NCI-H748 (cell line): ENCODE results near the gene PKDREJ.

ENCODE experiments used
- DNase-seq: peaks from one replicate; lab custom pipeline; 2025; ENCODE audit not compliant: unreplicated experiment; lab: John Stamatoyannopoulos, UW

PKDREJ gene

GRCh38 chr22:46289244-46289891, 26.2 kb upstream of the PKDREJ start:
- no peak for DNase-seq

DNA sequence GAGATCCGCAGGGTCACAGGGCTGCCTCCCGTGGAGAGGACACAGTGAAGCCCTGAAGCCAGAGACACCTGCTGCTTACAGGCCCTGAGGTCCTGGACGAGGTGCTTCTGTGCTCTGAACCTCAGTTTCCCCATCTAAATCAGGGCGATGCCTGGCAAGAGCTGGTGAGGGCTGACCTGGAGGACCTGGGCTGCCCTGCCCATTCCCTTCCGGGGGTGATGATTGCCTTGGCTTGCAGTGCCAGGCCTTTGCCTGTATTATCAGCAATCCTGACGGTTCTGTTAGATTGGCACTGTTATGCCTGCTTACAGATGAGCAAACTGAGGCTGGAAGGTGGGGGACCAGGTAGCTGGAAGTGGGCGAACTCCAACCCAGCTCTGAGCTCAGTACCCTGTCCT, 25.7 kb upstream of the PKDREJ start:
- DNase-seq = no peak

- DNase-seq = no peak
Observed at GRCh38 chr22:46287873-46288751, 25.0 kb upstream of the PKDREJ start.

DNA sequence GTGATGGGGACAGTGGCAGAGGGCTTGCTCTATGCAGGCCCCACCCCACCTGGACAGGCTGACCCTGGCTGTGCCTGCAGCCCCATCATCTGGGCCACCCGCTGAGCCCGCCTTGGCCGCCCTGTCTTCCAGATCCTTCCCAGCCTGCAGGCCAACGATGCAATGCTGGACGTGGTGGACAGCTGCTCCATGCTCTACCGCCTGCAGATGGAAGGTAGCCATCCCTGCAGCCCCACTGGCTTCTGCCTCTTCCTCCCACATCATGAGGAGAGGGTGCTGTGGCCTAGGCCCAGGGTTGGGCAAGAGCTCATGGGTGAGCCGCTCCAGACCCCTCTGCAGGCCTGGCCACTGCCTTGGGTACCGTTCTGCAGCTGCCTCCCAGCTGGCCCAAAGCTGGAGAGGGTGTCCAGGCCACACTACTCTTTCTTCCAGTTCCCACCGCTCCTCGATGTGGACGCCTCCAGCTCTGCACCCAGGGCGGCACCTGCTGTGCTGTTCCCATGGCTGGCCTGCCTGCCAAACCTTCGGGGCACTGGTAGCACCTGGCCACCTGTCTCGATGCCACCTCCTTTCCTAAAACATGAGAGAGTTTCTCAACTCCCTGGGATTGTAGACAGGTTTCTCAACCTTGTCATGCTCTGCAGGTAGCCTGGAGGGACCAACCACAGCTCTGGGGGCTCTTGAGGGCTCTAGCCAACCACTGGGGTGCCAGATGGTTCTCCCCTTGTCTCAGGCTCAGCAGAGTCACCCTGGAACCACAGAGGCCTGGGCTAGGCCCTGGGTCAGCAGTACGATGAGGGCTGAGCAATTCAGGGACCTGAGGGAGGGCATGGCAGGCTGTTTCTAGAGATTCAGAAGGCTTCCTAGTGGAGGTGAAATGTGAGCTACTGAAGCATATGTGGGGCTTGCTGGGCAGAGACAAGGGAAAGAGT, 24.1 kb upstream of the PKDREJ start:
- no peak for DNase-seq

DNA sequence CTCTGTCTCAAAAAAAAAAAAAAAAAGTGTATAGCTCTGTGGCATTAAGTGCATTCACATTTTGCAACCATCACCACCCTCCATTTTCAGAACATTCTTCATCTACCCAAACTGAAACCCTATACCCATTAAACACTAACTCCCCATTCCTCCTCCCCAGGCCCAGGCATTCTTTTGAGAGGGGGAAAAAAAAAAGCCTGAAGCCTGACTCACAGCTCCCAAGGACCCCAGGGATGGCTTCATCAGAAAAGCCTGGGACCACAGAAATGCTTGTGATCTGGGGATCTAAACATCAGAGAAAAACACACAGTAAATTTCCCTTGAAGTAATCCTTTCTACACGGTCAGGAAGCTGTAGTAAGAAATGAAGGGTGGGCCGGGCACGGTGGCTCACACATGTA, 22.9 kb upstream of the PKDREJ start:
- DNase-seq = no peak

DNA sequence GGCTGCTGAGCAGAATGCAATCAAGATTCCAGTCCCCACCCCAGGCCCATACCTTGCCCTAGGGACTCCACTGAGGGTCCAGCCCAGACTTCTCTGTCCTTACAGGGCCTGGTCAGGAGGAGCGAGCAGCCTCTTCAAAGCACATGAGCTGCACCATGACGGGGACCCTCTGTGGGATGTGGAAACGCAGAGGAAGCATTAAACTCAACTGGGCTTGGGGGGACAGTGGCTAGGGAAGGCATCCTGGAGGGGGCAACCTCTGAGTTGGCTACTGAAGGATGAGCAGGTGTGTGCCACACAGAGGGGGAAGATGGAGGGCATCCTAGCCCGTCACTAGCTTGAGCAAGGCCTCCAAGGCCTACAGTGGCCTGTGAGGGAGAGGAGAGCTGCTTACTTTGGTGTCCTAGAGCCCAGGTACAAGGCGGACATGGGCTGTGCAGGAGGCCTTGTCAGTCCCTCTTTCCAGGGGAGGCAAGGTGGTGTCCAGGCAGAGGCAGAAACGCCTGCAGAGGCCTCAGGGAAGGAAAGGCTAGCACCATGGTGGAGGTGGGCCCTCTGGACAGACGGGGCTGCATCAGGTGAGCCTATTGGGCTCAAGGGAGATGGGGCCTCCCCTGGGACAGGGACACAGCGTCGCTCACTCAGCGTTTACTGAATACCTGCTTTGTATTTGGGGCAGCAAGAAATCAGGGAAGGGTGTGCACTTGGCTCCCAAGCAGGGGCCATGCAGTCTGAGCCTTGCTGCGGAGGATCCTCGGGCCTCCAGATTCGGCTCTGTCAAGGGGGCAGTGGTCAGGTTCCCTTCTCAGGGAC, 18.9 kb upstream of the PKDREJ start:
- DNase-seq = no peak

GRCh38 chr22:46280999-46281623, 18.0 kb upstream of the PKDREJ start:
- DNase-seq = no peak

DNA sequence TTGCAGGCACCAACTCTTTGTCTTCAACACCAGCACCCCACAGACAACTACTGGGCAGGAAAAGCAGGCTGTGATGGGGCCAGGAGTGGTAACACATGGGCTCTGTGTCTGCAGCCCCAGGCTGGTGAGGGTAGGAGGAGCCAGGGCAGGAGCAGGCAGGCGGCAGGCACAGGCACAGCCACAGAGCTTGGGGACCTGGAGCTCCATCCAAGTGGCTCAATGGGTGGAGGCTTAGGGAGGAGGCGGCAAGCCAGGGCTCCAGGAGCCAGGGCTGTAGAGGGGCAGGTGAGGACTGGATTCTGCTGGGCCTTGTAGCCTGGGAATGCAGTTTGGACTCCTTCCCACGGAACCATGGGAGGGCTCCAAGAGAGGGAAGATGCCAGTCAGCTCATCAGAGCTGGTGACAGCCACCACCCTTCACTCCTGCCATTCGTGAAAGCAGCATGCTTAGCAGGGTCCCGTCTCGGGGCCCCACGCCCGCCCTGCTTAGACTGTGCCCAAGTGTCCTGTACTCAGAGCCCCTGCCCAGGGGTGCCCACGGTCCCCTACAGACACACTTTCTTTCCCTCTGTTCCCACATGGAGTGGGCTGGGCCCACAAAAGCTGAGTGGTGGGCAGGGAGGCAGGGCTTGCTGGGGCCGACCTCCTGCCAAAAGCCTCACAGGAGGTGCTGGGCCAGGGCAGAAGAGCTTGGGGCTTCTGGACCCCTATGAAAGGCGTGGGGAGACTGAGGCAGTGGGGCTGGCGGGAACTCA, 17.1 kb upstream of the PKDREJ start:
- no peak for DNase-seq

GRCh38 chr22:46278656-46279645, 15.8 kb upstream of the PKDREJ start:
- DNase-seq = no peak

- DNase-seq = no peak
Observed at GRCh38 chr22:46276563-46276962, 13.4 kb upstream of the PKDREJ start.

DNA sequence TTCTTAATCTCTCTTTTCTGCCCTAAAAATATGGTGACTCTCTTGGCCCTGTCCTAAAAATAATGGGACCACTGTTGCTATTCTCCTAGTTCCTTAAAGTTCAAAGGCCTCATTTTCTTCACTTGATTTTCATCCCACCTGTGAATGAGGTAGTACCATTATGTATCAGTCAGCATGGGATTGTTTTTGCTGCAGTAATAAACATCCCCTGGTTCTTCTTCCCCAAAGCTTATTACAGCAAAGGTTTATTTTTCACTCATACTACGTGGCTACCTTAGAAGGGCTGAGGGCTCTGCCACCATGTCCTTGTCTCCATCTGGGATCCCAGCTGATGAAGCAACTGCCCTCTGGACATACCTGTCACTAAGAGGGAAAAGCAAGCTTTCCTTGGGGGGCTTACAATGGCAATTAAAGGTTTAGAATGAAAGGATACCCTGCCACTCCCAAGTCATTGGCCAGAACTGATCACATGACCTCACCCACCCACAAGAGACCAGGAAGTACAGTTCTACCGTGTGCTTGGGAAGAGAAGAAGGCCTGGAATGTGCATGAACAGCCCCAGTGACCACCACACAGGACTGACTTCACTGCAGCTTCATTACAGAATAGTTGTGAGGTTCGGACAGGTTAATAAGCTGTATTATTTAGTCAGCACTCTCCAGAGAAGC, 12.4 kb upstream of the PKDREJ start:
- no peak for DNase-seq

- DNase-seq = no peak
Observed at GRCh38 chr22:46274381-46274780, 11.2 kb upstream of the PKDREJ start.

GRCh38 chr22:46273432-46274148, 10.4 kb upstream of the PKDREJ start:
- DNase-seq = no peak

DNA sequence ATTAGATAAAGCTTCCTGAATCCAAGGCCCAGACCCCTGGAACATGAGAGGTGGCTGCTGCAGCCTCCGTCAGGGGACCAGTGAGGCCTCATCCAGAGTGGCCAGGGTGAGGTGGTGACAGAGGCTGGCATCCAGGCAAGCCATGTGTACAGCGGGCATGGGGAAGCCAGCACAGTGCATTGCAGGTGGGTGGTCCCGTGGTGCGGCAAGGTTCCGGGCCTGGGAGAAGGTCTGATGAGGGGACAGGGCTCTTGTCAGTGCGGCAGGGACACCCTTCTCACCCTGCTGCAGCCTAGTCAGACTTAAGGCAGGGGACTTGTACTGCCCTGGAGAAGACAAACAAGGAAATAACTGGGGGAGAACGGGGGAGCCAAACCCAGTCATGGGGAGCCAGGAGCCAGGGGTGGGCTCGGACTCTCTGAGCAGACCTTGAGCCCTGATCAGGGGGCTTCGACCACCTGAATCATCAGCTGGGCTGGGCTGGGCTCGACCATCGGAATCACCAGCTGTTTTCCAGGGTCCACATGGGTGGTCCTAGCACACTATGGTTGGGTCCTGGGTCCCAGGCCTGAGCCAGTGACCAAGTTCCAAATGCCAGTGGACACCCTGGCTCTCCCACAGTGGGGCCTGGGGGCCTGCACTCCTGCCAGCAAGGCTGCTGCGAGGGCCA, 9.8 kb upstream of the PKDREJ start:
- DNase-seq = no peak

DNA sequence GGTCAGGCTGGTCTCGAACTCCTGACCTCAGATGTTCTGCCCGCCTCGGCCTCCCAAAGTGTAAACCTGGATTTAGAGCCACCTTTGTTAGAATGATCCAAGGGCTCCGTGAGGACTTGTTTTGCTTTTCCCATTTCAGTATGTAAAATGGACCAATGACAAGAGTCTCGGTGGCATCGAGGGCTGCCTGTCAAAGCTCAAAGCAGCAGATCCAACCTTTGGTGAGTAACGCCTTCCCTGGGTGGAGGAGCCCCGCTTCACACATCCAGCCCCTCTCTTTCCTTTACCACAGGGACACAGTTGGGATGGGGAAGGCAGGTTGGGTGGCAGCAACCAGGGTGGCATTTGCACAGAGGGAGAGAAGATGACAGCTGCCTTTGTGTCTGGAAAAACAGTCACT, 9.1 kb upstream of the PKDREJ start:
- no peak for DNase-seq

DNA sequence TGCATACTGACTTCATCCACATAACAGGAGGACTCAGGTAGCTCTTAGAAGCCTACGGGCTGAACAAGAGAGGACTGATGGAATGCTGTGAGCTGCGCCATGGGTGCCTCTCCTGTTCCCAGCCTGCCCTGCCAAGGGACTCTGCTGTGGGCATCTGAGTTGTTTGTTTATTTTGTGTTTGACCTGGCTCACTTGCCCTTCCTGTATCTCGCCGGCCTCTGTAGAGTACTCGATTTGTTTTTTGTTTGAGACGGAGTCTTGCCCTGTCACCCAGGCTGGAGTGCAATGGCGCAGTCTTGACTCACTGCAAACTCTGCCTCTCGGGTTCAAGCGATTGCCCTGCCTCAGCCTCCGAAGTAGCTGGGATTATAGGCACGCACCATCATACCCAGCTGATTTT, 6.4 kb upstream of the PKDREJ start:
- DNase-seq = no peak
